Activated naive CD4-positive, alpha-beta T cell treated with anti-CD3 and anti-CD28 coated beads for 36 hours (primary cell): Measurements from ENCODE around the gene TTLL11. TPM values are rescaled to one million over a fixed set of nuclear protein-coding genes. Genes with fewer than 3 reads are reported as not detected.

Source experiments
- CTCF ChIA-PET: fragments of 350-600 bp; sonication (Branson Sonifier 250); formaldehyde crosslinking; loops from one replicate; lab custom pipeline; 2021; ENCODE audit warnings: antibody characterized with exemption; lab: Charles Lee
- DNase-seq: peaks from one replicate; pipeline ENCODE4 v3.0.0-alpha.2; 2020
- H3K27ac Mint-ChIP-seq: one replicate; pipeline ENCODE4 v1.8.0; 2021; ENCODE audit warnings: mild to moderate bottlenecking, mixed read lengths
- H3K27me3 Mint-ChIP-seq: one replicate; pipeline ENCODE4 v1.8.0; 2021; ENCODE audit warnings: low read depth, mixed read lengths
- H3K36me3 Mint-ChIP-seq: one replicate; pipeline ENCODE4 v1.8.0; 2021; ENCODE audit warnings: low read depth, mixed read lengths
- H3K4me1 Mint-ChIP-seq: one replicate; pipeline ENCODE4 v1.8.0; 2021; ENCODE audit warnings: low read depth, mixed read lengths
- H3K4me3 Mint-ChIP-seq: one replicate; pipeline ENCODE4 v1.8.0; 2021; ENCODE audit warnings: mild to moderate bottlenecking, moderate library complexity, mixed read lengths
- H3K9me3 Mint-ChIP-seq: one replicate; pipeline ENCODE4 v1.8.0; 2021; ENCODE audit warnings: mixed read lengths
- intact Hi-C: fragments of 100-400 bp; cut with micrococcal nuclease; formaldehyde crosslinking; loops from one replicate; pipeline ENCODE4 v1.15.1; 2023
- microRNA-seq: library from miRNA; unstranded; fragments of <30 nt; microRNA quantifications from one replicate; pipeline ENCODE4 v1.2.0, GENCODE V29; 2022; ENCODE audit warnings: borderline microRNAs expressed, borderline replicate concordance
- total RNA-seq, 2 experiments: library from RNA; stranded (reverse); gene quantifications; one replicate each; pipeline ENCODE4 v1.2.3, GENCODE V29; 2021

TTLL11 gene
- total RNA-seq, 2 experiments from 2014 or later, result 0.84 to 0.86 TPM

DNA sequence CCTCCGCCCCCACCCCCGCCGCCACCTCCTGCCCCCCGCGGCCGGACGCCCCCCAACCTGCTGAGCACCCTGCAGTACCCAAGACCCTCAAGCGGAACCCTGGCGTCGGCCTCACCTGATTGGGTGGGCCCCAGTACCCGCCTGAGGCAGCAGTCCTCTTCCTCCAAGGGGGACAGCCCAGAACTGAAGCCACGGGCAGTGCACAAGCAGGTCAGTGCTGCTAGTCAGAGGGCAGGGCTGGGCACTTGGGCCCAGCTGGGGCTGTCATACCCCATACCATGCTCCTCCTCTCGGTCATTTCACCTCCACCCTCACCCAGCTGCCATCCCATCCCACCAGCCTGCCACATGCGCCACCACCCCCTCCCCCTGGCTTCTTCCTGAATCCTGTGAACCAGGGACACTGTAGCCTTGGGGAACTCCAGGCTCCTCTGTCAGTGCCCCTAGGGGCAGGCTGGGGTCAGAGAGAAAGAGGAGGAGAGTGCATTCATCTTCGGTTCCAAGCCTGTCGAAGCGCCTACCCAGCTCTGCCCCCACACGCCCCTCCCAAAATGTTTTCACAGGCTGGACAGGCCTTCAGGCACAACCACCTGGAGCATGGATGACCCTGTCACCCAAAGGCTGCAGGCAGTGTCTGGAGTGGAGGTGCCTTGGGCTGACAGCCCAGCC lies 319.7 kb downstream of the TTLL11 start:
- intact Hi-C loops, result no loop called here
- H3K4me1 Mint-ChIP-seq, result no peaks in the 10 kb centered on the region
- no peak overlapping the region for H3K4me3 Mint-ChIP-seq
- CTCF ChIA-PET, result no interaction called here
- no peak for DNase-seq
- no peak overlapping the region for H3K27ac Mint-ChIP-seq
- H3K9me3 Mint-ChIP-seq, result peaks cover 1% of the 10 kb centered on the region
- H3K36me3 Mint-ChIP-seq, result no peaks in the 10 kb centered on the region
- no peaks in the 10 kb centered on the region for H3K27me3 Mint-ChIP-seq

DNA sequence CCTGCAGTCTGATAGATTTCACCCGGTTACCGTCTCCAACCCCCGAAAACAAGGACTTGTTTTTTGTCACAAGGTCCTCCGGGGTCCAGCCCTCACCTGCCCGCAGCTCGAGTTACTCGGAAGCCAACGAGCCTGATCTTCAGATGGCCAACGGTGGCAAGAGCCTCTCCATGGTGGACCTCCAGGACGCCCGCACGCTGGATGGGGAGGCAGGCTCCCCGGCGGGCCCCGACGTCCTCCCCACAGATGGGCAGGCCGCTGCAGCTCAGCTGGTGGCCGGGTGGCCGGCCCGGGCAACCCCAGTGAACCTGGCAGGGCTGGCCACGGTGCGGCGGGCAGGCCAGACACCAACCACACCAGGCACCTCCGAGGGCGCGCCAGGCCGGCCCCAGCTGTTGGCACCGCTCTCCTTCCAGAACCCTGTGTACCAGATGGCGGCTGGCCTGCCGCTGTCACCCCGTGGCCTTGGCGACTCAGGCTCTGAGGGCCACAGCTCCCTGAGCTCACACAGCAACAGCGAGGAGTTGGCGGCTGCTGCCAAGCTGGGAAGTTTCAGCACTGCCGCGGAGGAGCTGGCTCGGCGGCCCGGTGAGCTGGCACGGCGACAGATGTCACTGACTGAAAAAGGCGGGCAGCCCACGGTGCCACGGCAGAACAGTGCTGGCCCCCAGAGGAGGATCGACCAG lies 320.4 kb downstream of the TTLL11 start:
- no peaks in the 10 kb centered on the region for H3K9me3 Mint-ChIP-seq
- DNase-seq, result no peak
- H3K27me3 Mint-ChIP-seq, result no peaks in the 10 kb centered on the region
- CTCF ChIA-PET, result no interaction called here
- intact Hi-C loops, result no loop called here
- H3K36me3 Mint-ChIP-seq, result no peaks in the 10 kb centered on the region
- no peaks in the 10 kb centered on the region for H3K4me1 Mint-ChIP-seq
- no peak overlapping the region for H3K4me3 Mint-ChIP-seq
- no peak overlapping the region for H3K27ac Mint-ChIP-seq

Small RNAs within 50 kb of the gene (microRNA-seq; reads per million reads assigned to microRNA genes)
- not detected for gene MIR4478

Other genes with a start within 250 kb of the TTLL11 start
- gene NDUFA8, start 66.5 kb upstream of the TTLL11 start, total RNA-seq, result 10 to 100 TPM; 45.5 to 47.9 TPM
- gene MORN5, start 66.6 kb upstream of the TTLL11 start, total RNA-seq, result not detected
- under 1 TPM in 1 of 2 experiments, not detected in 1; 0.10 TPM for gene LHX6, start 135.6 kb upstream of the TTLL11 start, total RNA-seq
- gene RBM18, start 171.5 kb upstream of the TTLL11 start, total RNA-seq, result 10 to 100 TPM; 25.8 to 25.9 TPM
- 10 to 100 TPM; 51.0 TPM for gene MRRF, start 171.6 kb upstream of the TTLL11 start, total RNA-seq